ENCODE data around the gene SPRTN. TPM values are rescaled to one million over a fixed set of nuclear protein-coding genes. Genes with fewer than 3 reads are reported as not detected.

The SPRTN gene
- total and polyA plus RNA-seq, 2 experiments from 2014 or later: 9.1 to 25.0 TPM

- H3K36me3 Mint-ChIP-seq (ENCODE audit: low read depth): no peaks in the 10 kb centered on the region
- no peak overlapping the region for H3K4me3 ChIP-seq
- H2AFZ ChIP-seq: no peak overlapping the region
- ATAC-seq (no peak), DNase-seq (ENCODE audit: low spot score) (no peak)
- no peaks in the 10 kb centered on the region for H4K20me1 ChIP-seq (replicated peaks; ENCODE audit: insufficient read depth)
- H3K4me2 ChIP-seq: no peak overlapping the region
- H3K27me3 Mint-ChIP-seq (ENCODE audit: insufficient read depth, low read depth, poor library complexity): no peaks in the 10 kb centered on the region
- no peaks in the 10 kb centered on the region for H3K4me1 ChIP-seq (ENCODE audit: insufficient read depth)
- no peaks in the 10 kb centered on the region for H3K9me2 ChIP-seq (ENCODE audit: insufficient read depth)
- H3K4me1 Mint-ChIP-seq: peaks cover 11% of the 10 kb centered on the region
- TF ChIP-seq REST (IDR thresholded peaks at IDR 0.05; ENCODE audit: unreplicated experiment) (no peak), CREB1 (CRISPR knock-in tag; IDR thresholded peaks at IDR 0.05; ENCODE audit: low read depth) (no peak), ETS1 (IDR thresholded peaks at IDR 0.05) (no peak), CTCF (conservative IDR thresholded peaks at IDR 0.05; ENCODE audit: low read depth in 2 of 2) (no peak), NANOG (IDR thresholded peaks at IDR 0.05; ENCODE audit: borderline replicate concordance) (no peak), EZH2phosphoT487 (IDR thresholded peaks at IDR 0.05; ENCODE audit: unreplicated experiment) (no peak), JUNB (IDR thresholded peaks at IDR 0.05; ENCODE audit: unreplicated experiment) (no peak), ZNF114 (CRISPR knock-in tag; IDR thresholded peaks at IDR 0.05) (no peak), POLR2AphosphoS5 (IDR thresholded peaks at IDR 0.05; ENCODE audit: low read depth) (no peak), ZNF462 (CRISPR knock-in tag; IDR thresholded peaks at IDR 0.05) (no peak), ZNF331 (CRISPR knock-in tag; IDR thresholded peaks at IDR 0.05; ENCODE audit: low read depth) (no peak), STAT1 (IDR thresholded peaks at IDR 0.05; ENCODE audit: unreplicated experiment) (no peak), EZH2 (IDR thresholded peaks at IDR 0.05; ENCODE audit: low read depth, unreplicated experiment) (no peak)
- no peak overlapping the region for H3K27ac Mint-ChIP-seq
- H3K4me3 Mint-ChIP-seq: no peak overlapping the region
- H3K36me3 ChIP-seq (ENCODE audit: insufficient read depth): no peaks in the 10 kb centered on the region
- H3K27me3 ChIP-seq (ENCODE audit: insufficient read depth): no peaks in the 10 kb centered on the region
- H3F3A ChIP-seq (replicated peaks; ENCODE audit: low read depth): no peaks in the 10 kb centered on the region
- H3K79me2 ChIP-seq (replicated peaks; ENCODE audit: insufficient read depth): no peaks in the 10 kb centered on the region
- H3K27ac ChIP-seq (ENCODE audit: low read depth): no peak overlapping the region
- H3K9me3 Mint-ChIP-seq: no peaks in the 10 kb centered on the region
These were observed 43.6 kb downstream of the SPRTN start for GRCh38 chr1:231381729-231382128.
